ENCODE measurements around the gene ZNG1A.
A peak's percentile ranks its signal among the peaks of the same experiment; 100 is the strongest.
"Not testable (repeated sequence)": the region's sequence is repeated elsewhere in the genome, so short reads cannot be mapped to it uniquely, and the experiment has no call there.

ZNG1A gene

DNA sequence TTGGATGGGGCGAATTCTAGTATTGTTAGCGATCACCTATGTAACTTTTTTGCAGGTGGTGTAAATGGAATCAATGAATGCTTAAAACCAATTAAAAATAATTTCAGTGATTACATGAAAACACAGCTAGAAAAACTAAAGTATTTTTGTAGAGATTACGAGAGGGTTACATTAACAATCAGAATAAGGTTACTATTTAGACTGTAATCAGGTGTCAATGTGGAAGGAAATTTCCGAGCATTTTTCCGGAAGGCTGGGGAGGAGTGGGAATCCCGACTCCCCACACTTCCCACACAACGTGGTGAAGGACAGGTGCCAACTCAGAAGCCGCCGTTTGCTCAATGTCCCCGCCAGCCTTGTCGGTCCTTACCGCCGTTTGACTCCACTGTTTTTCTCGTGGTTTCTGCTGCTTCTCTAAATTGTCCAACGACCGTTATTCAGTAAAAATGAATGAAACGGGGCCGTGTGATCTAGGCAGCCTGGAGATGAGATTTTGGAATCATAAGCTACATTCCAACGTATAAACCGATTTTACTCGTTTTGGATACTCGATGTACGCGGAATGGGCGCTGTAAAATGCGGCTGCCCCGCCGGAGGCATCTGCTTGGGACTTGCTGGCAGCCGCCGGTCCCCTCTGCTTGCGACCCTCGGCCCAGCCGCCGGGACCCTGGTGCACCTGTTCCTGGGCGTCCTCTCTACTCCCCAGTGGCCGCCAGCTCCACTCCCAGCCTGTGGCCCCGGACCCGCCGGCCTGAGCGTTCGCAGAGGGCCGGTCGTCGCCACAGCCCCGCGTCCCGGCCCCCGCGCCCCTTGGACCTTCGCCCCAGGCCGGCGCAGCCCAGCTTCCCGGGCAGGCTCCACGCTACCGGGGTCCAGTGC lies 66.0 kb downstream of the ZNG1A start:
- ATAC-seq = not testable (repeated sequence)

DNA sequence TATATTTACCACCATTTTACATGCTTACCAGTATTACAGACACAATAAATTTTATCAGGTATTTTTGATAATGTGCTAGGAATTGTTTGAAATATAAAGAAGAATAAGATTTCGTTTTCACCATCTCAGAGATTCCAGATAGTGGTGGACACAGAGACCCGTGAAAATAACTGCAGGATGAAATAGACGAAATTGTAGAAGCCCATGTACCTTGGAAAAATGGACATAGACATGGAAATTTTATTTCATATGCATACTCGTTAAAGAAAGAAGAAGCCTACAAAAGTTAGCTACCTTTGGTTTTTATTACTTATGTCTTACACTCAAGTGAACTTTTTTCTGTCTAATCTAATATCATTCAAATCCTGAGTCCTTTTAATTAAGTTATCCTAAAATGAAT lies 68.2 kb downstream of the ZNG1A start:
- not testable (repeated sequence) for ATAC-seq

DNA sequence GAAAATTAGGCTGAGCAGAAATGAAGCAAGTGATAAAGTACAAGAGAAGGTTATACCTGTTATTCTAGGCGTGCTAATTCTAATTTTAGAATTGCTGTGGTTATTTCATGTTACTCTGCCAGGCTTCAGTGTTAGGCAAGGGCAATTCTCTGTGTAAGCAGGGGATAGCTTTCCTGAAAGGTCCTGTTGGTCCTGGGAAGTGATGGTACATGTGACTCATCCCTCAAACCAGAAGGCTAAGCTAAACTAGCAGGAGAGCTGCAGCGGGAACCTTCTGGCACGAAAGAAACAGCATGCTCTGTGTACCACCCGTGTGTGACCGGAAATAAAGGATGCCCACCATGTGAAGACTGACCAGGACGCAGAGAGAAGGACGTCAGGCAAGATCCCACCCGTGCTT lies 69.3 kb downstream of the ZNG1A start:
- not testable (repeated sequence) for ATAC-seq

DNA sequence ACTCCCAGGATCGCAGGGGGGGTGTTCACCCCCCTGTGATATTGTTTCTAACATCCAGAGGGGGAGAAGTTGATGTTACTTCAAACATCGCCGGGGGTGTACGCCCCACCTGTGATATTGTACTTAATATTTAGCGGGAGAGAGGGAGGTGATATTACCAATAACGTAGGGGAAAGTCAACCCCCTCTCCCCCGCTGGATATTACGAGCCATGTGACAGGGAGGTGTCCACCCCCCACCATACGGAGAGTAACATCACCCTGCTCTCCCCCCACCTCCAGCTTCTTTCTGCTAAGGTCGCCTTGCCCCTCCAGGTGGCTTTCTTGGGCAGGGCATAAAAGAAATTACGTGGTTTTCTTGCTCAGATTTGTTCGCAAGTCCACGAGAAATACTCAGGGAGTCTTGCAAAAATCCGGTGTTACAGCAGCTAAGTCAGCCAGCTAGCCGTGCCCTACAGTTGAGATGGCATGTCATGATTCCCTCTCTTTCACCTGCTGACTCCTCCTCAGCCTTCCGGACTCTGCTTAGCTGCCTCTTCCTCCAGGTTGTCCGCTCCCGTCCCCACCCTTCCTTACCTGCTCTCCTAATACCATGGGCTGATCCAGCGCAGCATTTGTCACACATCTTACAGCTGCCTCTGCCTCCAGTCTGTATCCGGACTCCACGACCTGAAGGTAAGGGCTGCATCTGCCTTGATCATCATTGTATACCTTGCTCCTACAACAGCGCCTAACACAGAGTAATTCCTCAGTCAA lies 69.9 kb downstream of the ZNG1A start:
- not testable (repeated sequence) for ATAC-seq

DNA sequence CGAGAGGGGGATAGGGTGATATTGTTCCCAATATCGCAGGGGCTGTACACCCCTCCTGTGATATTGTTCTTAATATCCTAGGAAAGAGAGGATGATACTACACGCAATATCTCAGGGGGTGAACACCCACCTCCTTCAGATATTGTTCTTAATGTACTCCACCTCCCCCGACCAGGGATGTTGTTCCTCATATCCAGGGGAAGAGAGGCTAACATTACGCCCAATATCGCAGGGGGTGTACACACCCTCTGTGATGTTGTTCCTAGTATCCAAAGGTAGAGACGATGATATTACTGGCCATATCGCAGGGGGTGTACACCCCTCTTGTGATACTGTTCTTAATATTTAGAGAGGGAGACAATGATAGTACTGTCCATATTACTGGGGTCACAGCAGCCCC lies 72.9 kb downstream of the ZNG1A start:
- ATAC-seq = not testable (repeated sequence)

DNA sequence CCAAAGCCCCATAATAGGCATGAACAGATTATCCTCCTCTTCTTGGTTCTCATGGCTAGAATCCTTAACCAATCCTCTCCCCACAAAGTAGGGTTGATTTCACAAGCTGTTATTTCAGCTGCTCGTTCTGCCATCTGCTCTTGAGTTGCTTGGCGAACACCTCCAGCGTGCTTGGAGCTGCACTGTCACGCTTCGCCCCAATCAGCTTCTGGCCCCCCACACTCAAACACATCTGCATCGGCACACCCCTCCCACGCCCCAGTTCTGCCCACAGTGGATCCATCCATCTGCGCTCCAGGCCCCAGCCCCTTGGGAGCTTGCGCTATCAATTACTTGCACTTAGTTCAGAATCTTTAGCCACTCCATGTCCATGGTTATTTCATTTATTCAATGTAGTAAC lies 78.4 kb downstream of the ZNG1A start:
- not testable (repeated sequence) for ATAC-seq

DNA sequence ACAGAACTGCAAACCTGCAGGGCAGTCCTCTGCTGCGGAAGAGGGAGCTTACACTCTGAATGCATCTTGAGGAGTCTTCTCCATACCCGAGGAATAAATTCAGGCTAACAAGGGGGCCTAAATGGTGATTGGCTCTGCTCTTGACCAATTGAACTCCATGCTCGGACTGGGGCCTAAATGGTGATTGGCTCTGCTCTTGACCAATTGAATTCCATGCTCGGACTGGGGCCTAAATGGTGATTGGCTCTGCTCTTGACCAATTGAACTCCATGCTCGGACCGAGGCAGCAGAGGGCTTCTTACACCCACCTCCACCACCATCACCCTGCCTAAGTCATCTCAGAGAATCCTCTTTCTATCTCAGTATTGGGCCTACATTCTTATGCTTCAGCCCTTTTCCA lies 79.0 kb downstream of the ZNG1A start:
- not testable (repeated sequence) for ATAC-seq

DNA sequence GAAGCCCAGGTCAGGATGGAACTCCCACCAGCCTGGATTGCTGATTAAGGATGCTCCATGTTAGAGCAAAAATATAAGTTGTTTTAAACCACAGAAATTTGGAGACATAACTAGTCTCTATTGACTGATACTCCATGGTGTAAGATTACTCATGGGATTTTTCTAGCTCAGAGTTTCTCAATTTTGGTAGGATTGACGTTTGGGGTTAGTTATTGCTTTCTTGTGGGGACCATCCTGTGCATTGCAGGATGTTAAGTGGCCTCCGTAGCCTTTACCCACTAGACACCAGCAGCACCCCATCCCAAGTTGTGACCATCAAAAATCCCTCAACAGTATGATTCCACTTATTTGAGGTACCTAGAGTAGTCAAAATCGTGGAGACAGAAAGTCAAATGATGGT lies 80.1 kb downstream of the ZNG1A start:
- ATAC-seq = not testable (repeated sequence)

DNA sequence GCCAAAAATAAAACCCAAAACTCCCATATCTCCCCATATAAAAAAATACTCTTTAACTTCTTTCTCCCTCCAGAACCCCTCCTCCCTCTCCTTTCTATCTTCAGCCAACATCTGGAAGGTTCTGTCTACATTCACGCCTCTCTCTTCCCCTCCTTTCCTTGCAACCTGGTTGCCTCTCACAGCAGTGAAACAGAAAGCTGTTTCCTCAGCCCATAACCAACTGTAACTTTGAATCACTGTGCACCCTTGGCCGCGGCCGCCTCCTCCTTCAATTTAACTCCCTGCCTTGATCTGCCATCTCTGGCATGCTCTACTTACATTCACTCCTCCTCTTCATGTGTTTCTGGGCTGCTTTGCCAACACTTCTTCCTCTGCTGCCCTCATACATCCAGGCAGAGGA lies 83.9 kb downstream of the ZNG1A start:
- ATAC-seq = not testable (repeated sequence)

DNA sequence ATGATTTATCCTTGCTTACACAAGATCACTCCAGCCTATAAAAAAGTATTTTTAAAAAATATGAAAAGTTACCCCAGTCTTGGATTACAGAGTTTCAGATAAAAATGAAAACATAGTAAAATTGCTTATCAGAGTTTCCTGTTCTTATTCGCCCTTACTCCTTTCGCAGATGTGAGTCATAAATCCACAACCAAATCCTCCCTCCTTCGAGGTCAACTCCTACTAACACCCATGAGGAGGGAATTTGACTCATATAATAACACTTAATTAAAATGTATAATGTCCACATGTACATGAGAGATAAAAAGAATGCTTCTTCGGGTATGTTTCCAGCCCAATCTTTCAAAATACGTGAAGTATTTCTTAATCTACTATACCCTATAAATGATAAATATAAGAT lies 84.5 kb downstream of the ZNG1A start:
- not testable (repeated sequence) for ATAC-seq

DNA sequence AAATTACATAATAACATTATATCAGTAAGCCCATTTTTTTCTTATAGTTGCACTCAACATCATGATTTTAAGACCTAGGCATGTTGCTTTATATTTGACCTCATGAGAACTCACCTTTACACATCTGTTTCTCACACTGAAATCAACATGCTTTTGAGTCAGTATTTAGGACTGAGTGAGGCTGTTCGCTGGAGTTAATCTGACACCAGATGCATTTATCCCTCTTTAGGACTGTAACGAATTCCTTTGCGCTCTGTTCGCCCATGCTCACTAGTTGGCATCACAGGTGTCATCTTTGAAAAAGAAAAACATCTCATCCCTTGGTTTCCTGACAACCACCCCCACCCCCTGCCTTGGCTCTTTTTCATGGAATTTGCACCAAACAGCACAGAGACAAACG lies 84.9 kb downstream of the ZNG1A start:
- not testable (repeated sequence) for ATAC-seq

DNA sequence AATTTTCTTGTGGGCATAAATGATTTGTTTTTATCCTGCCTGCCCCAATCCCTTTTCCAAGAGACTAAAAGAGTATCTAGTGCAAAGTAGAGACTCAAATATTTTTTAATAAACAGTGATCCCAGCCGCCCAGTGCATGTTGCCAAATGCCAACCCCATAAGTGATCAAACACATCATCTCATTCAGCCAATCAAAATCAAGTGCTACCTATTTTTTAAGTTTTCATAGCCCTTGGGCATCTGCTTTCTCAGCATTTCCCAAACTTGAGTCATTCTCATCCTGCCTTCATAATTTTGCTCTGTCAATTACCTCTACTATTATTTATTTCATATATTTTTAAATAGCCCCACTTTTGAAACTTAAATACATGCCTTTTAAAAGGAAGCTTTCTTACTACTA lies 88.0 kb downstream of the ZNG1A start:
- ATAC-seq = not testable (repeated sequence)

DNA sequence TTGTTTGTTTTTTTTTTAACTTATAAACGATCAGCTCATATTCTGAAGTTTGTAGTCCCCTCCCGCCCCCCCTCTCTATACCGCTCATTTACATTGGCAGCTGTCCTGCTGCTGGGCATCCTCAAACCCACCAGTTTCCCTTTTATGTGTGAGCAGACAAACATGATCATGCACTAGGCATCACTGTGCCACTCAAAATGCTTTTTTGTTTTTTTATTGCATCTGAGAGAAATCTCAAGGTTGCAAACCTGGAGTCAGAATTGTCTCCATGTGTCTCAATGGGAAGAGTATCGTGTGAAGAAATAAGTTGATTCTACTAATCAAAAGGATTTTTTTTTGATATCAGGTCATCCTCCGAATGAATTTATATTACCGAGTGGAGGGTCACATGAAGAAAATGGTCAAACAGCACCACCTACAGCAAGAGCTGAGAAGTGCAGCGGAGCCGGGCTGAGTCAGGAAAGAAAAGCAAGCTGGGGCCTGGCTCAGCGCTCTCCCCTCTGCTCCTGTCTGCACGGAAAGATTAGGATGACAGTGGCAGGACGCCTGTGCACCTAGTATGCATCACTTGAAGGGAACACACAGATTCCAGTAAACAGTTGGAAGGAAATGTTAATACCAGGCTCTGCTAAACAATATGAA lies 90.3 kb downstream of the ZNG1A start:
- peak; percentile 97 for ATAC-seq

DNA sequence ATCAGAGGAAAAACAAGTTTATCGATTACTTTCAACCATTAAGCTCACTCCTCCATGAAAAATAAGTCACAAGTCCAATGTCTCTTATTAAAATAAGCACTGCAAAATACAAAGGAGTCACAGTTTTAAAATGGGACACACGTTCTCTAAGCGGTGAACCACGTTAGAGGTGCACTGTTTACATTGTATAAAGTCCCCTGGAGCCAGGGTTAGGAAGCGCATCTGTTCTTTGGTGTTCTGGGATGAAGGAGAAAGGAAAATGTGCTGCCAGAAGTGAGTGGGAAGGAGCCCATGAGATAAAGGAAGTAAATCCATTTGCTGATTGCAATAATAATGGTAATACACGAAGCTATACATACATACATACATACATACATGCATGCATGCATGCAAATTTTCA lies 91.0 kb downstream of the ZNG1A start:
- ATAC-seq = peak; percentile 48; the same call in 2 of the 3 replicates

DNA sequence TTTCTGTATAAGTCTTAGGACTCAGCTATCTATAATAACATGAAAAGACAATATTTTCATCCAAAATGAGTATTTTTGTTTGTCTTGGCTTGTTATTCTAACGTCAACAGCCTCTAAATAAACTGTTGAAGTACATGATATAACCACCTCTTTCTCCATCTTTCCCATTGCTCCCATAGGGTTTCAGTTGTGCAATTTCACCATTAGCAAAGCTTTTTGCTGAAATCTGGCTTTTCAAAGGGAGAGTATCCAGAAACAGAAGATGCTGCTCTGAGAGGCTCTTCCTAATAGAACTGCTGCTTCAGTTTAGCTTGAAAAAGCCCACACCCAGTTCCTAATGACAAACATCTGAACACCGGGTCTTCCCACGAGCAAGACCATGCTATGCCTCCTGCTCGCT lies 91.8 kb downstream of the ZNG1A start:
- ATAC-seq = not testable (repeated sequence)

DNA sequence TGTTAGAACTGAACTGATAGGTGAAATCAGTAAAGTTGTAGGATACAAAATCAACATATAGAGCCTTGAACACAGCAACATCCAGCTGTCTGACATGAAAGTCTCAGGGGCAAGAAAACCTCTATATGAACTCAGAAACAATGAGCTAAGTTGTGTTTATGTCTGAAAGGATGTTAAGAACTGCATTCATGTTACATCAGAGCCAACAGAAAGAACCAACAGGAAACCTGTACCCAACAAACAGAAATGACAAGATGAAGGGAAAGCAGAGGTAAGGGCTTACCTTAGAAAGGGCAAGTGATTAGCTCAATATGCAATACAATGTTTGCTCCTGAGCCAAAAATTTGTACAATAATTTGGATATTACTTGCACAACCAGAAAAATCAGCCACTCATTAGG lies 92.2 kb downstream of the ZNG1A start:
- not testable (repeated sequence) for ATAC-seq

DNA sequence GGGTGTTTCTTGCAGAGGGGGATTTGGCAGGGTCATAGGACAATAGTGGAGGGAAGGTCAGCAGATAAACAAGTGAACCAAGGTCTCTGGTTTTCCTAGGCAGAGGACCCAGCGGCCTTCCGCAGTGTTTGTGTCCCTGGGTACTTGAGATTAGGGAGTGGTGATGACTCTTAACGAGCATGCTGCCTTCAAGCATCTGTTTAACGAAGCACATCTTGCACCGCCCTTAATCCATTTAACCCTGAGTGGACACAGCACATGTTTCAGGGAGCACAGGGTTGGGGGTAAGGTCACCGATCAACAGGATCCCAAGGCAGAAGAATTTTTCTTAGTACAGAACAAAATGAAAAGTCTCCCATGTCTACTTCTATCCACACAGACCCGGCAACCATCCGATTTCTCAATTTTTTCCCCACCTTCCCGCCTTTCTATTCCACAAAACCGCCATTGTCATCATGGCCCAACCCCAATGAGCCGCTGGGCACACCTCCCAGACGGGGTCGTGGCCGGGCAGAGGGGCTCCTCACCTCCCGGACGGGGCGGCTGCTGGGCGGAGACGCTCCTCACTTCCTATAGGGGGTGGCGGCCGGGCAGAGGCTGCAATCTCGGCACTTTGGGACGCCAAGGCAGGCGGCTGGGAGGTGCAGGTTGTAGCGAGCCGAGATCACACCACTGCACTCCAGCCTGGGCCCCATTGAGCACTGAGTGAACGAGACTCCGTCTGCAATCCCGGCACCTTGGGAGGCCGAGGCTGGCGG lies 95.7 kb downstream of the ZNG1A start:
- ATAC-seq = not testable (repeated sequence)

DNA sequence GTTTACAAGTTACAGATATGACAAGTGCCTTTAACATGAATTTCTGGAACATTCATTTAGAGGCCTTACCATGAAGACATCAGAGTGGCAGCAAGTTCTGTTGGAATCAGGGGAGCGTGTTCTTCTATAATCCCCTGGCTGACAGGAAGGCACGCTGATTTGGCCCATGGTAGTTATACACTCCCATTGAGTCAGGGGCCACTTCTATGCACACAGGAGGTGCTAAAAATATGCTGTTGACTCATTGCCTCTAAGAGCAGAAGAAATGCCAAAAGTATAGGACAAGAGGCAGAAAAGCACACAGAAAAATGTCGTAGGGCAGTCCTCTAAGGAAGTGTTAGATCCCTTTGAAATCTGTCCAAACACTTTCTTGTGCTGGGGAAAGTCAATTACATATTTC lies 100.5 kb downstream of the ZNG1A start:
- not testable (repeated sequence) for ATAC-seq

DNA sequence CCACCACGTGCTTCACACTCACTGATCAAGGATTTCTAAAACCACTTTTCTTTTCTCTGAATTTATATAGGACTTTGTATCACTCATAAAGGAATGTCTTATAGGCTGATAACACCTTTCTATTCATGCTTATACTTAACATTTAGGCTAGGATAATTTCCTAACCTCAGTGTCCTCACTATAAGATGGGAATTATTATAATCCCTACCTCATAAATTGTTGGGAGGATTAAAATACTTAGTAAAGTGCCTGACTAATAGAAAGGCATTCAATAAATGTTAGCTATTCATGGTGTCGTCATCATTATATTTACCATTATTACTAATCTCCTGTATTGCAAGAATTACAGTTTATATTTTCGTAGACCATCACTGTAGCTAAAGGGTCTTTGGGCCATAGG lies 102.5 kb downstream of the ZNG1A start:
- not testable (repeated sequence) for ATAC-seq

DNA sequence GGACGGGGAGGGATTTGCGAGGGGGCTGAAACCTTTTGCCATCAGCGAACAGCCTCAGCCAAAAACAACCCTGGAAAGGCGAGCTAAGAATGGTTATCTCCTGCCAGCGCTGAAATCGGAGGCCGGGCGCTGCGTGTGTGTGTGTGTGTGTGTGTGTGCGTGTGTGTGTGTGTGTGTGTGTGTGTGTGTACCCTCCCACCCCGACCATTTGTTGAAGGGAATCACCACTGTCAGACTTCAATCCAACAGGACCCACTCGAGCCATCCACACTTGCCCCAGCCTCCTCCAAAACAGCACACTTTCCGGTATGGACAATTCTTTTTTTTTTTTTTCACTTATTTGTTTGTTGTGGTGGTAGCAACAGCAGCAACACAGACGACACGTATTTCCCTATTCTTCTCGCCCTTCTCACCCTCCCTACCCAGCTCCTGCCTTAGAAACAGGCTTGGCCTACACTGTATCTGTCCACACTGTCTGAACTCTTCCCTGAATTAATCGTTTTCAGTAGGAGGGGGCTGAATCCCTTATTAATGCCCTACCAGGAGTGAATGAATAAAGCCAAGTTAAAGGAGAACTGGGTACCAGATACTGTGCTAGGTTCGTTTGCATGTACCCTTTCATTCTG lies 104.8 kb downstream of the ZNG1A start:
- peak; percentile 36 for ATAC-seq

DNA sequence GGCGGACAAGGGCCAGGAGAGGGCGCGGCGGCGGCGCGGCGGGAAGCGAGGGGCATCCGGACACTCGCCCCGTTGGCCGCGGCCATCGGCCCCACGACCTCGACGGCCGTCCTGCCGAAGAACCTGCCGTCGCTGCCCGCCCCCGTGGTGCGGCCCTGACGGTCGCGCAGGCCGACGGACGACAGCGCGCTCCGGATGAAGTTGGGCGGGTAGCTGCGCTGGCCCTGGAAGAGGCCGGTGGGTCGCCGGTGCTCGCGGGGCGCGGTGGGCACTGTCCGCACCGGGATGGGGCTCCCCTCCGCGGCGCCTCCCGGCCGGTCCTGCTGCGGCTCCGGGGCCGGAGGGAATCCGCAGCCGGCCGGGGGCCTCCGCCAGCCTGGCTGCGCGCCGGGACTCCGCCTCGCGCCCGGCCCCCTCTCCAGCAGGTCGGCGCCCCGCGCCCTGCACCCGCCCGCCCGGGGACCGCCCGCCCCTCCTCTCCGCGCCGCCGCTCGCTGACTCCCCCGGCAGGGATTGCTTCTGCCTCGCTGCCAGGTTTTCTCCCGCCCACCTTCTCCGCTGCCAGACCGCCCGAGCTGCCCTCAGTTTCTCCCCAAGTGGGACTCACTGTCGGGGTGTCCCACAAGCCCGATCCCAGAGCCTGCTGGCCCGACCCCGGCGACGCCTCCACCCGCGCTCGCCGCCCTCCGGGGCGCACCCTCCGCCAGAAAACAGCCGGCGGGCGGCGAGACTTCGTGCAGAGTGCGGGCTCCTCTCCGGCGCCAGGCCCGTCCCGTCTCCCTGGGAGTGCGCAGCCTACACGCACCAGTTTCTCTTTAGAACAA lies 105.6 kb downstream of the ZNG1A start:
- ATAC-seq = peak; percentile 67
